Muscle of arm (tissue), 12 donors: ENCODE data around the gene STIM1. TPM values are rescaled to one million over a fixed set of nuclear protein-coding genes. Genes with fewer than 3 reads are reported as not detected.
"Not testable (repeated sequence)": the region's sequence is repeated elsewhere in the genome, so short reads cannot be mapped to it uniquely, and the experiment has no call there.

Source experiments
- DNase-seq: peaks from one replicate; pipeline ENCODE4 v3.0.0-alpha.2; 2013
- polyA plus RNA-seq, 12 donors: library from polyadenylated mRNA; unstranded; fragments of 120-200 nt; gene quantifications; one replicate each; pipeline ENCODE4 v1.2.1, GENCODE V29; 2013; ENCODE audit not compliant: insufficient read length in 12 of 12

Gene STIM1
- polyA plus RNA-seq, 12 donors = 55.0 to 120 (median 103) TPM; not detected in 1

GRCh38 chr11:3879967-3880542 is 24.6 kb downstream of the STIM1 start:
- no peak for DNase-seq

DNA sequence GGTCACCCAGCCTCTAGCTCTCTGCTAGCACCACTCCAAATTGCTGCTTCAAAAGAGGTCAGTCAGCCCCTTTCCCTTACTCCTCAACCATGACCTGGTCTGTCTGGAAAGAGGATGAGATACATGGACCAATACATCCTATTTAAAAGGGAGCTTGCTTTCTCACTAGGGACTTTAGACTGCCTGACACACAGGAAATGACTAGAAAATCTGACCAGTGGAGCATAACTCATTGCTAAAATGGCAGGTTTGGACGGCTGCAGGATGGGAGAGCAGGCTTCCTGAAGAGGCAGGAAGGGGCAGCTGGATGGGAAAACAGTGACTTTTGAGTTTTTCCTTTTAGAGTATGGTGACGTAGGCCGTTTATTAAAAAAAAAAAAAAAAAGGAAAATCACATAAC is 25.3 kb downstream of the STIM1 start:
- no peak for DNase-seq

GRCh38 chr11:3882655-3883054 is 27.2 kb downstream of the STIM1 start:
- DNase-seq = no peak

DNA sequence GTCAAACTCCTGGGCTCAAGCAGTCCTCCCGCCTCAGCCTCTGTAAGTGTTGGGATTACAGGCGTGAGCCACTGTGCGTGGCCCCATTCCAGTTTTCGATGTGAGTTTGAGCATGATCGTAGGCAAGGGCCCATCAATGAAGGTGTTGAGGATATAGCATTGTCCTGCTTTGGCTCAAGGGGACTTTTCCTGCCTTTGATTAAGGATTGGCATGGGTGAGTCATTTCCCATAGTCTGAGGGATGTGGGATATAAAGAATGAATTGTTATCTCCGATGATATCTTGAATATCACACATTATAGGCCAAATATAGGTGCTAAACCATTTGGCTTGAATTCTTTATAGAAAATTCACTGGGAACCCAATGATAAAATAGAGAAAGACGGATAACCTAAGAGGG is 30.4 kb downstream of the STIM1 start:
- no peak for DNase-seq

GRCh38 chr11:3886985-3887384 is 31.5 kb downstream of the STIM1 start:
- no peak for DNase-seq

- no peak for DNase-seq
Observed at GRCh38 chr11:3888876-3889275, 33.4 kb downstream of the STIM1 start.

GRCh38 chr11:3890014-3890413 is 34.5 kb downstream of the STIM1 start:
- DNase-seq = no peak

- DNase-seq = no peak
Observed at GRCh38 chr11:3890806-3891205, 35.3 kb downstream of the STIM1 start.

GRCh38 chr11:3891751-3892150 is 36.3 kb downstream of the STIM1 start:
- DNase-seq = no peak

DNA sequence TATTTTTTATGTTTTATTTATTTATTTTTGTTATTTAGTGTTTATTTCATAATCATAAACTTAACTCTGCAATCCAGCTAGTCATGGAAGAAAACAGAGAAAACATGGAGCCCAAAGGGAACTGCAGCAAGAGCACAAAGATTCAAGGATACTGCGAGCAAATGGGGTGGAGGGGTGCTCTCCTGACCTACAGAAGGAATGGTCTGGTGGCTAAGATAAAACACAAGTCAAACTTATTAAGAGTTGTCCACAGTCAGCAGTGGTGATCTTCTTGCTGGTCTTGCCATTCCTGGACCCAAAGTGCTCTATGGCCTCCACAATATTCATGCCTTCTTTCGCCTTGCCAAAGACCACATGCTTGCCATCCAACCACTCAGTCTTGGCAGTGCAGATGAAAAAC is 36.7 kb downstream of the STIM1 start:
- no peak for DNase-seq

- DNase-seq = no peak
Observed at GRCh38 chr11:3893311-3893710, 37.8 kb downstream of the STIM1 start.

GRCh38 chr11:3894128-3894731 is 38.8 kb downstream of the STIM1 start:
- DNase-seq = no peak

GRCh38 chr11:3896644-3897043 is 41.2 kb downstream of the STIM1 start:
- DNase-seq = no peak

GRCh38 chr11:3900230-3900629 is 44.8 kb downstream of the STIM1 start:
- not testable (repeated sequence) for DNase-seq

DNA sequence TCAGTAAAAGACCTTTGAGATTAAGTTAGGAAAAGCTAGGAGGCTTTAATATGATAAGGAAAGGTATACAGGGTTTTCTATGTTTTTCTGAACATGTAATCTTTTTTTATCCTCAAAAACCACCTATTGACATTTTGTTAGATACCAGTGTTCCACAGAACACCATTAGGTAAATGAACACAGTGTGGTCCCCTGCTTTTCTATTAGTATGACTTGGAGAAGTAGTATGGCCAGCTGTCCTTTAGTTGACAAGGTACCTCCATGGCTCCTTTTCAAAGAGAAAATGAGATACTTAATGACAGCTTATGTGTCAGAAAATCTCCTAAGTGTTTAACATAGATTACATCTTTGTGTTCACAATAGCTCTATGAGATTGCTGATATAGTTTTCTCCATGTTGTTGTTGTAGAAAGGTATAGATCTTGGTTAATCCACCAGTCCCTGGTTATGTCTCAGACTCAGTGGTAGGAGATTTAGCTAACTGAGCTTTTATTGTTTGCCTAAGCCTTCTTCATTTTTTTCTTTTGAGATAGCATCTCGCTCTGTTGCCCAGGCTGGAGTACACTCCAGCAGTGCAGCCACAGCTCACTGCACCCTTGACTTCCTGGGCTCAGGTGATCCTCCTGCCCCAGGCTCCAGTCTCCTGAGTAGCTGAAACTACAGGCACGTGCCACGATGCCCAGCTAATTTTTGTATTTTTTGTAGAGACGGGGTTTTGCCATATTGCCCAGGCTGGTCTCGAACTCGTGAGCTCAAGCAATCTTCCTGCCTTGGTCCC is 46.0 kb downstream of the STIM1 start:
- DNase-seq = no peak

DNA sequence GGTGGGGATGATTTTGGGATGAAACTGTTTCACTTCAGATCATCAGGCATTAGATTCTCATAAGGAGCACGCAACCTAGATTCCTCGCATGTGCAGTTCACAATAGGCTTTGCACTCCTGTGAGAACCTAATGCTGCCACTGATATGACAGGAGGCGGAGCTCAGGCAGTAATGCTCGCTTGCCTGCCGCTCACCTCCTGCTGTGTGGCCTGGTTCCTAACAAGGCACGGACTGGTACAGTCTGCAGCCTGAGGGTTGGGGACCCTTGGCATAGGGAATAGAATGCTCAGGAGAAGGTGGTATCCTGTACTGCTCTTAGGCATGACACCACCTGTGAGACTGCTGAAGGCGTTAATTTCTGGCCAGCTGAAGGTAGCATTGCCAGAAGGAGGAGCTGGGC is 47.0 kb downstream of the STIM1 start:
- no peak for DNase-seq

- DNase-seq = no peak
Observed at GRCh38 chr11:3903207-3903896, 47.9 kb downstream of the STIM1 start.

DNA sequence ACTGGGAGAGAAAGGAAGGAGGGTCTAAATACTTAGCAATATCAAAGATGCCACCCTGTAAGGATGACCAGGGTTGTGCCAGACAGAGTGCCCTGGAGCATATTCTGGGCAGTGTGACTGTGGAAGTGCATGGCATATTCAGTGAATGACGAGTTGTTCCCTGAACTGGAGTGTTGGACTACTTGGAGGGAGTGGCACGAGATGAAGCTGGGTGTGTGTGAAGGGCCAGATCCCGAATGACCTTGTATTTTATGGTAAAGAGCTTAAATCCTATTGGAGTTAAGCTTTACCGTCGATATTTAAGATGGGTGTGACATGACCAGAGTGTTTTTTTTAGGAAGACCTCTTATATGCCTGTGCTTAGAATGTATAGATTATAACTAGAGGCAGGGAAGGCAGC is 48.8 kb downstream of the STIM1 start:
- no peak for DNase-seq

DNA sequence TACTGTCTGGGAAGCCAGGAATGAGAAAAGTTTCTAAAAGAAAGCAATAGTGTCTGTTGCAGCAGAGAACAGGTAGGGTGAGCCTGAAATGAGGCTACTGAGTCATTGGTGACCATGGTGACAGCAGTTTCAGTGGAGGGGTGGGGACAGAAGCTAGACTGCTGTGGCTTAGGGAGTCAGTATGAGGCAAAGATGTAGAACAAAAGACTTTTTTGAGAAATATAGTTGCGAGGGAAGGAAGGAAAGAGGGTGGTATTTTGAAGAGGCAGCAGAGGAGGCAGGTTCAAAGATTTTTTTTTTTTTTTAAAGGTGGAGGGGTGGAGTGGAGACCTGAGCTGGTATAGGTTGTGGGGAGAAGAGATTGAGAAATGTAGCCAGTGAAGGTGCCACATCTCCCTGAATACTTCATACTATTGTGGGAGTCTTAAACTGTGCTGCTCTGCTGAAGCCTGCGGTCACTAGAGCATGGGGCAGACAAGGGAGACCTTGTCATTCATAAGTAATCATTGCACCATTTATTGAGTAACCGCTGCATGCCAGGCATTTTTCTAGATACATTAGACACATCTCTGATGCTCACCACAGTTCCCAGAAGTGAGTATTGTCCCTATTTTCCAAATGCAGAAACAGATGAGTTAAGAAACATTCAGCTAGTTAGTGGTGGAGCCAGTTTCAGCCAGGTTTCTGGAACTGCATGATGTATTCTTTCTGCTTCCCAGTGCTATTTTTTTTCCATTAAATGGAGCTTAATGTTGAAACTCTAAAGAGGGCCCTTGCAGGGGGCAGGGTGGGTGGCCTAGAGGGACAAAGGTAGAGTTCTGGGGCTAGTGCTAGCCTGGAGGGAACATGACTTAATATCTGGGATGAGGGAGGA is 49.9 kb downstream of the STIM1 start:
- DNase-seq = no peak

GRCh38 chr11:3906166-3906565 is 50.7 kb downstream of the STIM1 start:
- no peak for DNase-seq

- no peak for DNase-seq
Observed at GRCh38 chr11:3907590-3907989, 52.1 kb downstream of the STIM1 start.

DNA sequence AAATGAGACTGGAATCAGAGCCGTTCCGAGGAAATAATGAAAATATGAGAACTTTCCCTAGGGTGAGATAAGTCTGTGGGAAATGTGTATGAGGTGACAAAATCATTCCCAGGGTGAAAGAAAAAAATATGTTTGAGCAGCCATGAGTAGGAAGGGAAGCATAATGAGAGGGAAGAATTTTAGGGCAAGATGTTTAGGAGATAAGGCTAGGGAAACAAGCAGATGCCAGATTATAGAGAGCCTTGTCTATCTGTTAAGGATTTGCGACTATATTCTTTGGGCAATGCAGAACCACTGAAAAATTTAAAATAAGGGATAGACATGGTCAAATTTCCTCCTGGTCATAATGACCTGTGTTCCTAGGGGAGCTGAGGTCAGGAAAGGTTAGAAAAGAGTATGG is 54.4 kb downstream of the STIM1 start:
- DNase-seq = no peak
